Measurements from ENCODE around the gene ZCCHC24.

The ZCCHC24 gene

GRCh38 chr10:79416578-79417255 is 28.7 kb downstream of the ZCCHC24 start:
- H3K4me3 ChIP-seq (ENCODE audit: low read depth, low read length), result no peak overlapping the region
- no peak for DNase-seq (ENCODE audit: low read depth)

DNA sequence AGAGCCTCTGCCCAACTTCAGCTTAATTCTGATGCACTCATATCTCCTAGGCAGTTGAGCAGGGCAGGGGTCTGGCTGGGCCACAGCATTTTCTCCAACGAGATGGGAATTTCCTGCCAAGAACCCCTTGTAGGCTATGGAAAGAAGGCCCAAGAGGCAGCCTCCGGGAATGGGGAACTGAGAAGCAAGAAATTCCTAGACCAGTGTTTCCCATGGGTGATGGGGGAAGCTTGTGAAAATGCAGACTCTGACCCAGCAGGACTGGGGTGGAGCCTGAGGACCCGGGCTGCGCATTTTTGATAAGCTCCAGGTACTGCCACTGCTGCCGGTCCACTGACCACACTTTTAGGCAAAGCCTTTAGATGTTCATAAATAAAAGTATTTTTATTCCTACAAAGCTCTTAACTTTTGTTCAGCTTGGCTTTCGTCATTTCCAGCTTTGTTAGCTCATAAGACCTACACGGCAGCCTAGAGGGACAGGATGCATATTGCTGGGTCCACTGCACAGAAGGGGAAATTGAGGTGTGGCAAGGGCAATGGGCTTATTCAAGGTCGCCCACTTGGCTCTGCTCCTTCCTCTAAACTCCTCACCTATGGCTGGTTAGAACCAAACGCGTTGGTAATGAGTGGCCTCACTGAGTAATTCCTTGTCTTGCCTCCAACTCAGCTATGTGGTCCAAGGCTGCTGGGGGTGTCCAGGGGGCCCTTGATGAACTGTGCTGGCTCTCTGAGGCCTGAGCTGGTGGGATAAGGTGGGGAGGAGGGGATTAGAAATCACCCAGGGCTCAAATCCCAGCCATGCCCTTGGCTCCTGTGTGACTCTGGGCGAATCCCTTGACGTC is 29.5 kb downstream of the ZCCHC24 start:
- no peak for DNase-seq (ENCODE audit: low read depth)
- no peak overlapping the region for H3K4me3 ChIP-seq (ENCODE audit: low read depth, low read length)

- DNase-seq (ENCODE audit: low read depth), result no peak
- H3K4me3 ChIP-seq (ENCODE audit: low read depth, low read length), result no peak overlapping the region
Observed at GRCh38 chr10:79414714-79415113, 30.7 kb downstream of the ZCCHC24 start.

- H3K4me3 ChIP-seq (ENCODE audit: low read depth, low read length), result no peak overlapping the region
- DNase-seq (ENCODE audit: low read depth), result no peak
Observed at GRCh38 chr10:79413196-79413595, 32.2 kb downstream of the ZCCHC24 start.

DNA sequence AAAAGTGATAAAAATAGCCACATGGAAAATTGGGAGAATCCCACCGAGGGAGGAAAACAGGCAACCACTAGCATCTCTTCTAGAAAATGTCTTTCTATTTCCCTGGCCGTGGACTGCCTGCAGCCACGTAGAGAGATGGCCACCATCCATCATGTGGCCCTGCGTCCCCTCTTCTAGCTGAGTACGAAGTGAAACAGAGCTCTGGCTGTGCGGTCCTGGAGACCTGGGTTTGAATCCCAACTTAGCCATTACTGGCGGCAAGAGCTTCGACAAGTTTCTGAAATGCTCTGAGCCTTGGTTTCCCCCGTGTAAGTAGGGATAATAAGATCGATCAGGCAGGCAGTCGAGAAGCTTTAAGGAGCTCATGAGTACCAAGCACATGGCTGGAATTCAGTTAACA is 32.9 kb downstream of the ZCCHC24 start:
- no peak overlapping the region for H3K4me3 ChIP-seq (ENCODE audit: low read depth, low read length)

GRCh38 chr10:79411546-79412495 is 33.6 kb downstream of the ZCCHC24 start:
- no peak for DNase-seq (ENCODE audit: low read depth)
- no peak overlapping the region for H3K4me3 ChIP-seq (ENCODE audit: low read depth, low read length)

More for the DNA sequence above, 32.9 kb downstream of the ZCCHC24 start:
- no peak for DNase-seq (ENCODE audit: low read depth)

GRCh38 chr10:79410315-79411094 is 34.9 kb downstream of the ZCCHC24 start:
- no peak overlapping the region for H3K4me3 ChIP-seq (ENCODE audit: low read depth, low read length)
- no peak for DNase-seq (ENCODE audit: low read depth)

DNA sequence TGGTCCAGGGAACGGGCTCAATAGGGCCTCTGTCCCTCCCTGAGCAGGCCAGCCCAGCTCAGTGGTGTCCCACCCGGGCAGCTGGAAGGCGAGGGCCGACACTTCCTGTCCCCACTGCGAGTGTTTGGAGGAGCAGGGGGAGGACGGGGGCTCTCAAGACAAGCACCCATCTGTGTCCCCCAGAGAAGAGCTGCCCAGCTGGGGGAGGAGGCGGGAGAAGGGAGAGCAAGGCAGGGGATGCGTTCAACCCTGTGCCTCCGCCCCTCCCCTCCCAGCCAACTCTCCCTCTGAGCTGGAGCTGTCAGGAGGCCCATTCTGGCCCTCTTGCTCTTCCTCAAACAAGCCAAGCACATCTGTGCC is 35.7 kb downstream of the ZCCHC24 start:
- no peak overlapping the region for H3K4me3 ChIP-seq (ENCODE audit: low read depth, low read length)
- no peak for DNase-seq (ENCODE audit: low read depth)

DNA sequence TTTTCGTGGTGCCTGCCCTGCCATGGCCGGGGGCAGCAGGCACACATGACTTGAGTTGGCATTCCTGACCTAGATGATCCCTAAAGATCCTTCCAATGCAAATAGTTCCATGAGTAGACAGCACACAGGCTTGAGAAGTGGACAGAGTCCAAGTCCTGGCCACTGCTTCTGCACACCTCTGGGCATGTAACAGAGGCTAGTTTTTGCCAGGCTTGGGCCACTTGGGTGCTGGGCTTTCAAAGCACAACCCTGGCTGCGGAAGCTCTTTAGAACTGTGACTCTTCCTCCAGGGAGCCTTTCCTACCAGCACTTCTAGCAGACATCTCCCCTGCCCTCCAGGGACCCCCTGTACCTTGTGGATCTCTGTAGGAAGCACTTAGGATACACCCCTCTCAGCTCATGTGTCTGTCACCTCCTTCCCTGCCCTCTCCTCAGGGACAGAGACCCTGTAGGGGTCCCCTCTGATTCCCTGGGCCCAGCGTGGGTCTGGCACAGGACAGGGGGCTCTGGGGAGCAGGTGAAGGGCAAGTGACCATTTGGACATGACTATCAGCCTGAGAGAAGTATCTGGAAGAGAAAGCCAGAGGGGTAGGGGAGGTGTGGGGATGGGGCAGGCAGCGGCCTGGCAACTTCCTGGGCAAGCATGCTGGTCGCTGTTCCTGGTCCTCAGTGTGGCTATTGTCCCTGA is 36.2 kb downstream of the ZCCHC24 start:
- DNase-seq (ENCODE audit: low read depth), result no peak
- H3K4me3 ChIP-seq (ENCODE audit: low read depth, low read length), result no peak overlapping the region

- no peak overlapping the region for H3K4me3 ChIP-seq (ENCODE audit: low read depth, low read length)
- no peak for DNase-seq (ENCODE audit: low read depth)
Observed at GRCh38 chr10:79407811-79408795, 37.3 kb downstream of the ZCCHC24 start.

- H3K4me3 ChIP-seq (ENCODE audit: low read depth, low read length), result no peak overlapping the region
- no peak for DNase-seq (ENCODE audit: low read depth)
Observed at GRCh38 chr10:79407423-79407796, 38.0 kb downstream of the ZCCHC24 start.

GRCh38 chr10:79406683-79407422 is 38.6 kb downstream of the ZCCHC24 start:
- no peak overlapping the region for H3K4me3 ChIP-seq (ENCODE audit: low read depth, low read length)
- DNase-seq (ENCODE audit: low read depth), result no peak

DNA sequence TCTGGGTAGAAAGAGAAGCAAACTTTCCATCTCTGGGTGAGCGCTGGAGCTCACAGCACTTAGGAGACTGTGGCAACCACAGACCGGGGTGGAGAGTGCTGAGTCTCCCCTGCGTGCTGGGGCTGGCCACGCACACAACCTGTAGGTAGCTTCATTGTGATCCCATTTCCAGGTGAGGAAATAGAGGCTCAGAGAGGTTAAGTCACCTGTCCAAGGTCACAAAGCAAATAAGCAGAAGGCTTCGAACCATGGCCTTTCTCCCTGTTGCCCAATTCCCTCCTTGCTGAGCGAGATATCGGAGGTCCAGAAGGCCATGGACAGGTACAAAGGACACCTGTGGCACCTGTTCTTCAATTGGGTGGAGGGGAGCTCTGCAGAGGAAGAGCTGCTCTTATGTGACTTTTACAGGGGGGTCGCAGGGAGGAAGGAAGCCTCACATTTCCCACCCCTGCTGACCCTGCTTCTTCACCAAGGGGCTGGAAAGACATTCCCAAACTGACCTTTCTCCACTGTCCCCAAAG is 39.4 kb downstream of the ZCCHC24 start:
- H3K4me3 ChIP-seq (ENCODE audit: low read depth, low read length), result no peak overlapping the region
- no peak for DNase-seq (ENCODE audit: low read depth)

- H3K4me3 ChIP-seq (ENCODE audit: low read depth, low read length), result no peak overlapping the region
- no peak for DNase-seq (ENCODE audit: low read depth)
Observed at GRCh38 chr10:79405221-79405994, 40.0 kb downstream of the ZCCHC24 start.

DNA sequence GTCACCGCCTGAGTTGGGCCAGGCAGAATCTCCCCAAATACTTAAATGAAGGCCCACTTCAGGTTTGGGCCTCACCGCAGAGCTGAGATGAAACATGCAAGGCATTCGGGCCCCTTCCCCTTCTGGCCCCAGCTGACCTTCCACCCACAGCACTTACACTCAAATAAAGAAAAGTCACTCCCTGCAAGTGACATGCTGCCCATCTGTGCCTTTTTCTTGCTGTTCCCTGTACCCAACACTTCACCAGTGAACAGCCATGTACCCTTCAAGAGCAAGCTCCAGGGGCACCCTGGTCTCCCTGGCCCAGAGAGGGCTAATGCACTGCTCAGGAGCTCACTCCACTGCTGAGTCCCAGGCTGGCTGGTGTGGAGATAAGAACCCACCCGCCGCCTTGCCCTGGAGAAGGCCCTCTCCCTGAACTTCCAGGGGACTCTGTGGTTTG is 40.7 kb downstream of the ZCCHC24 start:
- no peak overlapping the region for H3K4me3 ChIP-seq (ENCODE audit: low read depth, low read length)
- DNase-seq (ENCODE audit: low read depth), result no peak

DNA sequence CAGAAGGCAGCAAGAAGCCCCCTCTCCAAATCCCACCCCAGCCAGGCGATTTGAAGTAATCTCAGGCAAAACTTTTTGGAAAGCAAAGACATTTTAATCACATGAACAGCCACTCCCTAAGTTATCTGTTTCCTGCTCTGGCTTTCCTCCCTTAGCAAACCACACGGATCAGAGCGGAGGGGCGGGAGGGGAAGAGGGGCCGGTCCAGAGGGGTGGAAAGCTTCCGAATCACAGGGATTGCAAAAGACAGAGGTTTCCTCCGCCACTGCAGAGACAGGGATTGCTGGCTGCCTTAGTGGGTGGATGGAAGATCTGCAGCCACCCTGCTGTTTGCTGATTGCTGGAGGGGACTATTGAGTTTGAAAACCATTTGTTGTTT is 41.2 kb downstream of the ZCCHC24 start:
- DNase-seq (ENCODE audit: low read depth), result peak; percentile 71

More for the DNA sequence above, 41.2 kb downstream of the ZCCHC24 start:
- H3K4me3 ChIP-seq (ENCODE audit: low read depth, low read length), result no peak overlapping the region
